ENCODE measurements around the gene GRIN3A.

GRIN3A gene

DNA sequence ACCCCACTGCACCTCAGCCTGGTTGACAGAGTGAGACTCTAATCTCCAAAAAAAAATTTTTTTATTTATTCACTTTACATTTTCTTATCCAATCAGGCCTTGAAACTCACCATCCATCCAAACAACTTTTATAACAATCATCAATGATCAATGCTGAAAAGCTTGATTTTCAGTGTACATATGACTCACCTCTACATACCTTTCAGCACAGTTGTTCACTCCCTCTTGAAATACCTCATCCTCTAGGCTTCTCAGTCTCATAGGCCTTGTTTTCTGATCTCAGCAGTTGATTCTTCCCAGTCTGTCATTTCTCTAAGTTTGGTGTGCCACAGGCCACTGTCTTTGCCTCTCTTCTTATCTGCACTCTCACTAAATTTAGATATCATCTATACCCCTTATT, 36.2 kb downstream of the GRIN3A start:
- no peak for DNase-seq

DNA sequence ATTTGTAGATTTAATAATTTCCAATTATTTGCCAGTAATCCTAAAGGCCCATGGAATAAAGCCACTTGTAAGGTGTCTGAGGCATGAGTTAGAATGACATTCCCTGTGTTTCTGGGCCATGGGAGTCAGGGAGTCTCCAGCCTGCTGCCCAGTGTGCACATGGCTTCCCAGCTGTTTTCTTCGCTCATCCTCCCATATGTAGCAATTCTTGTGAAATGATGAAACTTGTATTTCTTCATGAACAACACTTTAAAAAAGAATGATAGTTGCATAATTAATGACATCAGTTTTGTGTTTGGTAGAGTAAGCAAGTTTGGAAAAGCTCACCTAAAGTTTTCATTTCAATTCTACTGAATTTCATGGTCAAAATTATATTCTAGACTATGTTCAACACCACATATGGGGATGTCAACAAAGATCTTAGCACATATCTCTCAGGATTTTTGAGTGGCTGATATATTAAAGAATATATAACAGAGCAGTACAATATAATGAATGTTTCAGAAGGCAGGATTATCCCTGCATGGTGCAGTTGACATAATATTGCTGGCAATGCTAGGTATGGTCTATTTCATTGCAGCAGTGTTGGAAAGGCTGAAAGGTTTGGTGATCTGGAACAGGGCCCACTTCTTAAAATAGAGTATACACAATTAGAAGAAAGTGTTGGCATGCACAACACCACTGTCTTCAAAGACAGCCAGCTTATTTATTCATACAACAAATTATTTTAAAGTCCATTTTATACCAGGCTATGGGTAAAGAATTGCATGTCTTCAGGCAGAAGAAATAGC, 44.7 kb downstream of the GRIN3A start:
- no peak for DNase-seq

GRCh38 chr9:101691657-101692056, 46.8 kb downstream of the GRIN3A start:
- no peak for DNase-seq

- no peak for DNase-seq
Measured at GRCh38 chr9:101689039-101689438, 49.4 kb downstream of the GRIN3A start.

GRCh38 chr9:101684665-101685064, 53.8 kb downstream of the GRIN3A start:
- DNase-seq = no peak

DNA sequence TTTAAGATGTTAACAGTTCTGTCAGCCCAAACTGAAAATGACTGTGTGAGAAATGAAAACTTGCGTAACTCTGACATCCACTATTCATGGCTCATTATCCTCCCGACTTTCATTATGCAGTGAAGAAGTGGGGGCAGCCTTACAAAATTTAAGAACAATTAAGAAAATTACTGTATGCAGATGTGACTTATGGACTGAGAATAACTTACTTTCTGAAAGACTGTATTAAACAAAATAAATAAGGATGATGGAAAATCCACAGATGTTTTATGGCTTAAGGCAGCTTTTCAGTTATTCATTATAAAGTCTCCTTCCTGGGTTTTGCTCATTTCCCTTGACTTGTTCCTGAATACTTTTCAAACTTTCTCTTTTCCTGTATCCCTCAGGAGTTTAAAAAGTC, 55.2 kb downstream of the GRIN3A start:
- no peak for DNase-seq

DNA sequence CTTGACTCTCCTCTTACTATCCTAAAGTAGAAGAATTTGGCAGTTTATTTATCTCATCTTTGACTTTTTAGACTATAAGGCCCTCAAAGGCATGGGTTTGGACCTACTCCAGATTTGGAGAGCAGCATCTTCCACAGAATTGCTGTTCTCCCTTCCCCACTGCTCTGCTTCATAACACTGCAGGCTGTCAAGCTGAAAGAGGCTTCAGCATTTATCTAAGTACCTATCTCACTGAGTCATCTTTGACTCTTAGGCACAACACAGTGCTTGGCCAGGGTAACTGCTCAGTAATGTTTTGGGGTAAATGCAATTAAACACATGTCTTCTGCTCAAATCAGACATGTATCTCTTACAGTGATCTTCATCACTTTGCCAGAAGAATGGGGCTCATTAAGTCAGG, 60.6 kb downstream of the GRIN3A start:
- DNase-seq = no peak

GRCh38 chr9:101675341-101675740, 63.1 kb downstream of the GRIN3A start:
- no peak for DNase-seq

DNA sequence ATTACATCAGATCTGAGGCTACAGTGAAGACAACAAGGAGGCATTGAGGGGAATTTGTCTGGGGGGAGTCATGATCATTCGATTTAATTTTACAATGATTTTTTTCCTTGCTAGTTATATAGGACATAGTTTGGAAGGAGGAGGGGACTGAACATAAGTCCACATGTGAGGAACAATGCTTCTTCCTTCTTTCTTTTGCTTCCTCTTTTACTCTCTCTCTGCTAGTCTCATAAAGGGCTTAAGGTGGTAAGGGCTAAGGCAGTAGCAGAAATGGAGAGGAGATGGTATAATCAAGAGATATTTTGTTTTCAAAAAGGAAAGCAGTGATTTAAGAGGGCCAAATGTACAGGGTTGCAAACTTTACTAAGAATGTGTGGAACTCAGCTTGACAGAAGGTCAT, 64.3 kb downstream of the GRIN3A start:
- DNase-seq = no peak

DNA sequence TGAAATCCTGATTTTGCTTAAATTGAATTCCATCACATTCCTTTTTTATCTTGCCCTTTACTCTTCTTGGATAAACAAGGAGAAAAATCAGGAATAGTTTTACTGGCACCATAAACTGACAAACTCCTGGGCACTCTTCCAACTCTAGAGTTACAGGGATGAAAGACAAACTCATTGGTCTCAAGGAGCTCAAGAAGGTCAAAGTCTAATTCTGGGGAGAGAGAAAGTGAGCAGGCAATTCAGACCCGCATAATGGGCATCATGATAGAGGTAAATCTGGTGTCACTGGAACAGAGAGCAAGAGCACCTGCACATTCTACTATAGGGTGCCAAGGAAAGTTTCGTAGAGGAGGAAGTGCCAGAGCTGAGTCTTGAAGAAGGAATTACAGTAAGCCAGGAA, 64.8 kb downstream of the GRIN3A start:
- DNase-seq = no peak

- no peak for DNase-seq
Measured at GRCh38 chr9:101671567-101671966, 66.9 kb downstream of the GRIN3A start.

DNA sequence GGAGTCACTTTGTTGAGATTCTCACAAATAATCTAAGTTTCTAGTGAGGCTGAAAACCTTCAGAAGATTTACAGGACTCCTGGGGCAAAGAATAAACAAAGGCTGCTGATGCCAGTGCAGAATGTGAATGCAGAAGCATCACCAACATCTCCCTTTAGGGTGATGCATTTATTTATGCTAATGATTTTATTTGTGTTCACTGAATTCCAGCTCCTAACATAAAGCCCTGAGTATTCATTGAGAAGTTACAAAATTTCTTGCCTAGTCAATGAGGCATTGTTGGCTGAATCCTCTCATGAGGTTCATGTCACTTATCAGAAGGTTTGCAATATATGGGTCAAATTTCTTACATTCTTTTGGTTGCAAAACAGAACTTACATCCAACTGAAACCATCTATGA, 70.0 kb downstream of the GRIN3A start:
- DNase-seq = no peak

DNA sequence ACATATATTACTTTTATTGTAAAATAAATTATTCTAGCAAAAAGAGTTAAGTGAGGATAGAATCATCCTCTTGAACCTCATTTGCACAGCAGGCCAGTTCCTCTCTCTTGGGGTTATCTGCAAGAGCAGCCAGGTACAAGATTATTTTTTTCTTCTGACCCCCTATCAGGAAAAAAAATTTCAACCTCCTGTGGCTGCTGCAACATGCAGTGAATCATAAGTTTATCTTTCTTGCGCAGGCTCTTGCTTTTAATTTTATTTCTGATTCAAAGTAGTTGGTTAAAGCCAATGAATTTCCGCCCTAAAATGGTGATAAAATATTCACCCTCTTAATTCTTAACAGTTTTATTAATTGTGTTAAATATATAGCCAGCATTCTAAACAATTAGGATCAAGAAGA, 74.0 kb downstream of the GRIN3A start:
- no peak for DNase-seq

DNA sequence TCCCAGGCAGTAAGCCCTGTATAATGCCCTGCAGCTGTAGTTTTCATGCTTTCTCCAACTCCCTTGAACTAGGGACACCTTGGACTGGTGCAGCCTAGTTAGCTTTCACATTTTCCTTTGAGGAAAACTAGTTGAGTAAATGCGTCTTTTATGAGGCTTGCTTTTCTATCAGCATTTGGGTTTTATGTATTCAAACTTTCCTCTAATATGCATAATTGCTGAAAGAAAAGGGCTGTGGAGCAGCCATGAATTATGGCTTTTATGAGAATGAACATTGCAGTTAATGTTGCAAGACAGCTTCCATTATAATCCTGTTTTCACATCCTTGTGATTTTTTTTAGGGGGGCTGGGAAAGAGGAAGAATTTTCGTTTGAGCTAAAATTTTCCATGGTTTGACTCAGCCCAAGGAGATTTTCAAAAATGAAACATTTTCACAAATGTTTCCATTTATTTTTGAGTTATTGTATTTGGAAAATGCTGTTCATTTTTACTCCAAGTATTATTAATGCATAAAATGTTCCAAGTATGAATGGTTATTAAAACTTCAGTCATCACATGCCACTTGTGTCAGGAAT, 85.8 kb downstream of the GRIN3A start:
- DNase-seq = no peak

DNA sequence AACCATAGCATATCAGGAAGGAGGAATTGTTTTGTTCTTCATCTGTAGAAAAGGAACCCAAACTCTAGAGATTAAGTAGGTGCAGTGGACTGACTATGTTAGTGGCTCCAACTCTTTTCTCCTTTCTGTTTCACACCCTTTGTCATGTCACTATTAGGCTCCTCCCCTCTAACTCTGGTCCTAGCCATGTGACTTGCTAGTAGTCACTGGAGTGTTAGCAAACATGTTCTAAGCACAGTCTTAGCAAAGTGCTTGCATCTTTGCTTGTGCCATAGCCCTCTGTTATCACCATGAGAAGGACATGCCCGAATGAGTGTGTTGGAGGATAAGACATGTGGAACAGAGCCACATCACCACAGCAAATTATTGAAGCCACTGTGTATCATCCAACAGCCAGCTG, 88.3 kb downstream of the GRIN3A start:
- no peak for DNase-seq

DNA sequence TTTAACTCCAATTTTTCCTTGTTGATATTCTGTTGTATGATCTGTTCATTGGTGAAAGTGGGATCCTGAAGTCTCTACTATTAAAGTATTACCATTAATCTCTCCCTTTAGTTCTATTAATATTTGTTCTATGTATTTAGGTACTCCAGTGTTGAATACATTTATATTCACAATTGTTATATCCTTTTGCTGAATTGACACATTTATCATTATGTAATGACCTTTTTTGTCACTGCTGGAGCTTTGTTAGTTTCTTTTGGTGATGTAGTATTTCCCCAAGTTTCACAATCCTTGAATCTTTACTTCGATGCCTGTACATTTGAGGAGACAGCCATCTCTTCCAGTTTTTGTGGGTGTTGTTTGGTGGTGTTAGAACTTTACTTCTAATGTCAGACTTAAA, 90.0 kb downstream of the GRIN3A start:
- DNase-seq = no peak

DNA sequence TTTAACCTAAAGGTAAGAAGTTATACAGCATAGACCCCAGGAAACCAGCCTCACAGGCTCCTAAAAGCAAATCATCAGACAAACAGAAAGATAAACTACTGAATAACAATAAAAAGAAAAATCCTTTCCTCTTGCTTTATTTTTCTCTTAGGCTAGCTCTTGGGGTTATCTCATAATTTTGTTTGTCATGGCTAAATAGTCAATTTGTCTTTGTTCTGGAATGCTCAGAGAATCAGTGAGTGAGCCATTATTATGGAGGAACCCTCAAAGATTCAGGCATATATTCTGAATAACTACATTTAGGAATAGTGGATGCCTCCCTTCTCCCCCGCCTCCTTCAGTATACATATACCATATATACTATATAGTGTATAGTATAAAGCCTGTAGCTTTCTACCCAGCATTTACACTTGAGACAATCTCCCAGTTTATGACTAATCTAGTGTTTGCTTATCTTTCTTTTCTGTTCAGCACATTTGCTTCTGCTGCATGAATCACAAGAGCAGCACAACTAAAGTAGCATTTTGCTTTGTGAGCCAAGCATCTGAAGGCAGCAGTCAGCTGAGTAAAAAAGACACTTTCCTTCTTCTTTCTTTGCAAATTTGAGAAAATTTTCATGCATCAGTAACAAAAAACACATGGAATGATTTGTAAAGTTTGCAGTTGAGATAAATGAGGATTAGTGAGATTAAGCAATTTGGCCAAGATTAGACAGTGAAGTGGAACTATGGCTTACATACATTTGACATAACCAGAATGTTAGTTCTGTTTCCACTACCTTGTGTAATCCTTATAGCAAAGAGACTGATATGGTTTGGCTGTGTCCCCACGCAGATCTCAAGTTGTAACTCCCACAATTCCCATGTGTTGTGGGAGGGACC, 98.4 kb downstream of the GRIN3A start:
- DNase-seq = no peak

DNA sequence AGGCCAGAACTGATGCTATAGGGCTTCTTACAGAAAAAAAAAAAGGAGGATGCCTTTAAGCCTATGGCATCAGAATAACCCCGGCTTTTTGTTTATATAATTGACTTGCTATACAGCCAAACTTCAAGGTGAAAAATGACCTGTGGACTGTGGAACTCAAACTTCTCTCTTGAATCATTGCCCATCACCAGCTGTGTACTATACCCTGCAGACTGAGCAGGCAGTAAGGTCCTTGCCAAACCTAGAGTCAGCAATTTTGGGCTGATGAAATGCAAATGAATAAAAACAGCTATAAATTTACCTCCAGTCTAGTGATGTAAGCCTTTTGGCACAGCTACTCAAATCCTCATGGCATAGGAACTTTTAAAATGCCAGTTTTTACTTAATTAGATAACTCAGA, 99.1 kb downstream of the GRIN3A start:
- no peak for DNase-seq

- DNase-seq = no peak
Measured at GRCh38 chr9:101636247-101636646, 102.2 kb downstream of the GRIN3A start.

DNA sequence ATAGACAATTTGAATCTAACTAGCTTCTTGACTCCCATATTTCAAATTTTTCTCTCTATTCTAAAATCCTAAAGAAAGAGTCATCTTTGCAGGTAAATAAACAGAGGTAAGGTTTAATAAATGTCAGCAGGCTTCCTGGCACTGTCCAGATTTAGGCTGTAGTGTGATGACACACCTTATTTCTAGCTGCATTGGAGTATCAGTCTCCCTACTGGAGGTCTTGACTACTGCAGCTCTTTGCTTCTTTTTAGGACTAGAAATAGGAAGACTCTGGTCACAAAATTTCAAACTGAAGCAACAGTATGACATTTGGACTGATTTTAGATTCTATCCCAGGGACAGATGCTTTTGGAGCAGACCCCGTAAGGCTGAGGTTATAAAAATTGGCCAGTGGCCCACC, 103.0 kb downstream of the GRIN3A start:
- no peak for DNase-seq

GRCh38 chr9:101634741-101635409, 103.6 kb downstream of the GRIN3A start:
- DNase-seq = no peak

DNA sequence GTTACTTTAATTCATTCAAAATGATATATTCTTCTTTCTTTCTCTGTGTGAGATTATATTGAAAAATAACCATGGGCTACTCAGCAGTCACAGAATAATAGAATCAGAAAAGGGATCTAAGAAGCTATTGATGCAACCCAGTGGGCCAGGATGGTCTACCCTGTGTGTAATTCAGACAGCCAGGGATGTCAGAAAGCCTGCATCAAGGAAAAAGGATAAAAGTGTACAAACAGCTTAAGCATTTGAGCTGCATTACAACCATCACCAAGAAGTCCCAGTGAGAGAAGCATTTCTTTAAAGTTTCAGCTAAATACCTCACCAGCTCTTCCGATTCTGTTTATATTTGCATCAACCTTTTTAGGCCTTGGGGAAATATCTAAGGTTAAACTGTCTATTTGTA, 105.8 kb downstream of the GRIN3A start:
- DNase-seq = no peak

DNA sequence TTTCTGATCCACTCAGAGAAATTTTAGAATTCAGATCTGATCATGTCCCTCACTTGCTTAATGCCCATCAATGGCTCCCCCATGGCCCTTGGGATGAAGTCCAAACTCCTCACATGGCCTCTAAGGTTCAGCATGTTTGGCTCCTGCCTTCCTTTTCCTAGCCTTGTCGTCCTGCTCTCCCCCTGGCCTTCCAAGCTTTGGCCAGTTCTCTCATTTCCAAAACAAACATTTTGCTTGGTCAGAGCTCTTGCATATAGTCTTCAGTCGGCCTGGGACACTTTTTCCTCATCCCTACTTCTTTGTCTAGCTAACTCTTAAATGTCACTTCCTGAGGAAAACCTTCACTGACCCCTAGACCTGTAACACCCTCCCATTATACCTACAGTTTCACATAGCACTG, 106.6 kb downstream of the GRIN3A start:
- no peak for DNase-seq
